ENCODE measurements around the gene MYO15A.

MYO15A gene

DNA sequence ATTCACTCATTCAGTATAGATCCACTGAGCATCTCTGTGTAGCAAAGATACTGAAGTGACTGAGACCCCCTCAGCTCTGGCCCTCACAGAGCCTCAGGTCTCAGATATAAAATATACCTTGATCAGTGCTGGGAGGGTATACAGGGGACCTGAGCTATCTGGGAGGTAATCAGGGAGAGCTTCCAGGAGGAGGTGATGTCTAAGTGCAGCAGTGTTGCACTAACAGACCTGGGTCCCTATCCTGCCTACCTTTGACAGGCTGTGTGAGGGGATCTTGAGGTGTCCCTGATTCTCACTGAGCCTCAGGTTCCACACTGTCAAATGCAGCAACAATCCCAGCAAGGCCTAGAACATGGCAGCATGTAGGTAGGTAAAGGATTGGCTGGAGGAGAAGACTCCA is 68.6 kb downstream of the MYO15A start:
- Histone ChIP-seq H3K79me2 (ENCODE audit: insufficient read depth, low read length) (peaks cover 7% of the 10 kb centered on the region; the same call in 1 of the 2 replicates), H3F3A (ENCODE audit: low read depth) (no peaks in the 10 kb centered on the region), H4K20me1 (ENCODE audit: insufficient read depth, low read length, poor library complexity, severe bottlenecking) (no peaks in the 10 kb centered on the region), H3K4me2 (ENCODE audit: low read depth, low read length, poor library complexity, severe bottlenecking) (no peak overlapping the region), H3K9me3 (ENCODE audit: insufficient read depth, low read depth, low read length) (no peaks in the 10 kb centered on the region), H2AFZ (ENCODE audit: low read length) (no peak overlapping the region), H3K9ac (ENCODE audit: low read depth, low read length, poor library complexity, severe bottlenecking) (no peak overlapping the region), H3K27me3 (ENCODE audit: insufficient read depth, low read length, poor library complexity, severe bottlenecking) (no peaks in the 10 kb centered on the region), H3K9me2 (replicated peaks; ENCODE audit: low read depth, low read length) (no peaks in the 10 kb centered on the region), H3K4me1 (ENCODE audit: insufficient read depth, low read length, poor library complexity, severe bottlenecking) (peaks cover 5% of the 10 kb centered on the region), H3K4me3 (ENCODE audit: low read length, poor library complexity, severe bottlenecking) (no peak overlapping the region), H3K36me3 (ENCODE audit: insufficient read depth, low read length) (no peaks in the 10 kb centered on the region)
- no peak for TF ChIP-seq EZH2phosphoT487 (IDR thresholded peaks at IDR 0.05; ENCODE audit: borderline replicate concordance)
- TF ChIP-seq, protein P1, sequence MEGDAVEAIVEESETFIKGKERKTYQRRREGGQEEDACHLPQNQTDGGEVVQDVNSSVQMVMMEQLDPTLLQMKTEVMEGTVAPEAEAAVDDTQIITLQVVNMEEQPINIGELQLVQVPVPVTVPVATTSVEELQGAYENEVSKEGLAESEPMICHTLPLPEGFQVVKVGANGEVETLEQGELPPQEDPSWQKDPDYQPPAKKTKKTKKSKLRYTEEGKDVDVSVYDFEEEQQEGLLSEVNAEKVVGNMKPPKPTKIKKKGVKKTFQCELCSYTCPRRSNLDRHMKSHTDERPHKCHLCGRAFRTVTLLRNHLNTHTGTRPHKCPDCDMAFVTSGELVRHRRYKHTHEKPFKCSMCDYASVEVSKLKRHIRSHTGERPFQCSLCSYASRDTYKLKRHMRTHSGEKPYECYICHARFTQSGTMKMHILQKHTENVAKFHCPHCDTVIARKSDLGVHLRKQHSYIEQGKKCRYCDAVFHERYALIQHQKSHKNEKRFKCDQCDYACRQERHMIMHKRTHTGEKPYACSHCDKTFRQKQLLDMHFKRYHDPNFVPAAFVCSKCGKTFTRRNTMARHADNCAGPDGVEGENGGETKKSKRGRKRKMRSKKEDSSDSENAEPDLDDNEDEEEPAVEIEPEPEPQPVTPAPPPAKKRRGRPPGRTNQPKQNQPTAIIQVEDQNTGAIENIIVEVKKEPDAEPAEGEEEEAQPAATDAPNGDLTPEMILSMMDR (conservative IDR thresholded peaks at IDR 0.05; ENCODE audit: low read length) = no peak

DNA sequence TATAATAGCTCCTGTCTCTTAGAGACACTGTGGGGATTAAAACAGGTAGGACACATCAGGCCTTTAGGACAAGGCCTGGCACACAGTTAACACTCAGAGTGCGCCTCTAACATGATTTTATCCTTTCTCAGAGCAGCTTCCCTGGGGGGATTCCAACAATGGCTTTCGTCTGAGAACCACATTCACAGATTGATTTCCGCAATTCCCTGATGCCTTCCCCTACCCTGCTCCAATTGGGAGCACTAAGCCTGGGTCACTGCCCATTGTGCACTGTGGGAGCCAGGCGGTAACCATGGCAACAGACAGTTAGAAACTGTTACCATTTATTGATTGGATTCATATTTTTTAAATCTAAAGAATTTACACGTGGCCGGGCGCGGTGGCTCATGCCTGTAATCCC is 69.2 kb downstream of the MYO15A start:
- TF ChIP-seq EZH2phosphoT487 (IDR thresholded peaks at IDR 0.05; ENCODE audit: borderline replicate concordance) = no peak
- TF ChIP-seq, protein P1 (conservative IDR thresholded peaks at IDR 0.05; ENCODE audit: low read length) = no peak
- H3K27me3 ChIP-seq (ENCODE audit: insufficient read depth, low read length, poor library complexity, severe bottlenecking) = no peaks in the 10 kb centered on the region
- H3K9ac ChIP-seq (ENCODE audit: low read depth, low read length, poor library complexity, severe bottlenecking) = no peak overlapping the region
- no peak overlapping the region for H3K4me3 ChIP-seq (ENCODE audit: low read length, poor library complexity, severe bottlenecking)
- H3F3A ChIP-seq (ENCODE audit: low read depth) = no peaks in the 10 kb centered on the region
- H3K36me3 ChIP-seq (ENCODE audit: insufficient read depth, low read length) = no peaks in the 10 kb centered on the region
- peaks cover 10% of the 10 kb centered on the region; the same call in 1 of the 2 replicates for H3K79me2 ChIP-seq (ENCODE audit: insufficient read depth, low read length)
- H3K9me3 ChIP-seq (ENCODE audit: insufficient read depth, low read depth, low read length) = no peaks in the 10 kb centered on the region
- no peak overlapping the region for H2AFZ ChIP-seq (ENCODE audit: low read length)
- no peak overlapping the region for H3K4me2 ChIP-seq (ENCODE audit: low read depth, low read length, poor library complexity, severe bottlenecking)
- no peaks in the 10 kb centered on the region for H4K20me1 ChIP-seq (ENCODE audit: insufficient read depth, low read length, poor library complexity, severe bottlenecking)
- no peaks in the 10 kb centered on the region for H3K9me2 ChIP-seq (replicated peaks; ENCODE audit: low read depth, low read length)
- peaks cover 9% of the 10 kb centered on the region for H3K4me1 ChIP-seq (ENCODE audit: insufficient read depth, low read length, poor library complexity, severe bottlenecking)

DNA sequence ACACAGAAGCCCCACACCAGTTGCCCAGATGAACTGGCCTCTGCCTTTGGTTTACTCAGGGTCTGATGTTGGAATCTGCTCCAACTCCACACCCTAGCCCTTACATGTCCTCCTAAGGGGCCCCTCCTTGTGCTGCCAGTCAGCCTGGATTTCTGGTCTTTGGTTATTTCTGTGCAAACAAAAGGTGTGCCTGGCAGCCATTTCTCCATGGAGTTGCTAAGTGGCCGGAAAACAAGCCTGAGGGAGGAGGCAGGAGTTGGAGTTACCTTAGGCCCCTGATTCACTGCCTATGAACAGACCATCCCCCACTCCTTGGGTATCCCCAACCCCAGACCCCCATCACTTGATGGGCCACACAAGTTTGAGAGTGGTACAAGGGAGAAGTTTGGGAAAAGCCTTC is 70.6 kb downstream of the MYO15A start:
- H3K27me3 ChIP-seq (ENCODE audit: insufficient read depth, low read length, poor library complexity, severe bottlenecking) = no peaks in the 10 kb centered on the region
- H3K79me2 ChIP-seq (ENCODE audit: insufficient read depth, low read length) = peaks cover 15% of the 10 kb centered on the region
- no peaks in the 10 kb centered on the region for H3K36me3 ChIP-seq (ENCODE audit: insufficient read depth, low read length)
- no peaks in the 10 kb centered on the region for H3F3A ChIP-seq (ENCODE audit: low read depth)
- no peak overlapping the region for H3K4me3 ChIP-seq (ENCODE audit: low read length, poor library complexity, severe bottlenecking)
- H3K9ac ChIP-seq (ENCODE audit: low read depth, low read length, poor library complexity, severe bottlenecking) = no peak overlapping the region
- no peak overlapping the region for H3K4me2 ChIP-seq (ENCODE audit: low read depth, low read length, poor library complexity, severe bottlenecking)
- TF ChIP-seq, protein P1 (conservative IDR thresholded peaks at IDR 0.05; ENCODE audit: low read length) = no peak
- TF ChIP-seq EZH2phosphoT487 (IDR thresholded peaks at IDR 0.05; ENCODE audit: borderline replicate concordance) = no peak
- no peak overlapping the region for H2AFZ ChIP-seq (ENCODE audit: low read length)
- H3K4me1 ChIP-seq (ENCODE audit: insufficient read depth, low read length, poor library complexity, severe bottlenecking) = peaks cover 9% of the 10 kb centered on the region
- no peaks in the 10 kb centered on the region for H3K9me2 ChIP-seq (replicated peaks; ENCODE audit: low read depth, low read length)
- H3K9me3 ChIP-seq (ENCODE audit: insufficient read depth, low read depth, low read length) = no peaks in the 10 kb centered on the region
- peaks cover under 1% of the 10 kb centered on the region for H4K20me1 ChIP-seq (ENCODE audit: insufficient read depth, low read length, poor library complexity, severe bottlenecking)

Measured in Loucy (cell line).